Measurements from ENCODE around the gene CMTM2.
A peak's percentile ranks its signal among the peaks of the same experiment; 100 is the strongest.

CMTM2 gene

GRCh38 chr16:66636199-66636598, 56.9 kb downstream of the CMTM2 start:
- H3K9me3 Mint-ChIP-seq, result peaks cover 3% of the 10 kb centered on the region
- H3K36me3 Mint-ChIP-seq (ENCODE audit: low read depth), result peaks cover 22% of the 10 kb centered on the region

GRCh38 chr16:66637806-66638205, 58.5 kb downstream of the CMTM2 start:
- H3K36me3 Mint-ChIP-seq (ENCODE audit: low read depth), result peaks cover 13% of the 10 kb centered on the region
- H3K4me3 Mint-ChIP-seq, result no peak overlapping the region
- peaks cover 5% of the 10 kb centered on the region for H3K27me3 Mint-ChIP-seq (ENCODE audit: low read depth, poor library complexity)
- peaks cover 21% of the 10 kb centered on the region for H3K4me1 Mint-ChIP-seq
- TF ChIP-seq, protein P1, sequence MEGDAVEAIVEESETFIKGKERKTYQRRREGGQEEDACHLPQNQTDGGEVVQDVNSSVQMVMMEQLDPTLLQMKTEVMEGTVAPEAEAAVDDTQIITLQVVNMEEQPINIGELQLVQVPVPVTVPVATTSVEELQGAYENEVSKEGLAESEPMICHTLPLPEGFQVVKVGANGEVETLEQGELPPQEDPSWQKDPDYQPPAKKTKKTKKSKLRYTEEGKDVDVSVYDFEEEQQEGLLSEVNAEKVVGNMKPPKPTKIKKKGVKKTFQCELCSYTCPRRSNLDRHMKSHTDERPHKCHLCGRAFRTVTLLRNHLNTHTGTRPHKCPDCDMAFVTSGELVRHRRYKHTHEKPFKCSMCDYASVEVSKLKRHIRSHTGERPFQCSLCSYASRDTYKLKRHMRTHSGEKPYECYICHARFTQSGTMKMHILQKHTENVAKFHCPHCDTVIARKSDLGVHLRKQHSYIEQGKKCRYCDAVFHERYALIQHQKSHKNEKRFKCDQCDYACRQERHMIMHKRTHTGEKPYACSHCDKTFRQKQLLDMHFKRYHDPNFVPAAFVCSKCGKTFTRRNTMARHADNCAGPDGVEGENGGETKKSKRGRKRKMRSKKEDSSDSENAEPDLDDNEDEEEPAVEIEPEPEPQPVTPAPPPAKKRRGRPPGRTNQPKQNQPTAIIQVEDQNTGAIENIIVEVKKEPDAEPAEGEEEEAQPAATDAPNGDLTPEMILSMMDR (IDR thresholded peaks at IDR 0.05), result no peak
- peak overlapping the region; percentile 66 for H3K27ac Mint-ChIP-seq
- H3K9me3 Mint-ChIP-seq, result no peaks in the 10 kb centered on the region
- DNase-seq, result no peak

More at GRCh38 chr16:66636199-66636598, 56.9 kb downstream of the CMTM2 start:
- TF ChIP-seq, protein P1 (IDR thresholded peaks at IDR 0.05), result no peak
- Mint-ChIP-seq H3K4me1 (peaks cover 21% of the 10 kb centered on the region), H3K27me3 (ENCODE audit: low read depth, poor library complexity) (peaks cover 5% of the 10 kb centered on the region), H3K27ac (no peak overlapping the region), H3K4me3 (no peak overlapping the region)
- no peak for DNase-seq

All from nephron progenitor cell (in vitro differentiated cells).